Measurements from ENCODE around the gene ATXN1. TPM values are rescaled to one million over a fixed set of nuclear protein-coding genes. Genes with fewer than 3 reads are reported as not detected.

ATXN1 gene
- total RNA-seq, 1 experiment from 2014 or later = 27.0 TPM

GRCh38 chr6:16730738-16731477 lies 30.4 kb downstream of the ATXN1 start:
- Histone ChIP-seq H4K20me1 (ENCODE audit: low read length) (no peaks in the 10 kb centered on the region), H3K27me3 (ENCODE audit: low read length) (no peaks in the 10 kb centered on the region), H3K9me2 (replicated peaks; ENCODE audit: low read length) (no peaks in the 10 kb centered on the region), H3K36me3 (ENCODE audit: low read depth, low read length) (no peaks in the 10 kb centered on the region), H2AFZ (ENCODE audit: low read length) (no peak overlapping the region), H3F3A (ENCODE audit: low read length, unreplicated experiment) (no peaks in the 10 kb centered on the region), H3K4me2 (ENCODE audit: low read length) (peak overlapping the region; percentile 4), H3K4me3 (ENCODE audit: low read length) (no peak overlapping the region), H3K4me1 (ENCODE audit: insufficient read depth, low read length) (peaks cover 57% of the 10 kb centered on the region), H3K27ac (ENCODE audit: low read length) (no peak overlapping the region), H3K9me3 (ENCODE audit: low read length) (no peaks in the 10 kb centered on the region), H3K9ac (ENCODE audit: low read length) (no peak overlapping the region), H3K79me2 (ENCODE audit: low read length) (peaks cover 26% of the 10 kb centered on the region)
- TF ChIP-seq CTCF (conservative IDR thresholded peaks at IDR 0.05; ENCODE audit: low read depth, low read length) (no peak), EZH2 (IDR thresholded peaks at IDR 0.05; ENCODE audit: low read length, unreplicated experiment) (no peak), EZH2phosphoT487 (IDR thresholded peaks at IDR 0.05; ENCODE audit: borderline replicate concordance, low read length) (no peak)
- no TSS peak for BruUV-seq (replicated peaks)
- intact Hi-C loops (cut with micrococcal nuclease) = loop anchor here (2.0 kb wide), 1 partner anchor 20 kb away; no protein-coding TSS in a partner anchor
- ATAC-seq (no peak), DNase-seq (no peak)
- ChIA-PET CTCF (no interaction called here), POLR2A (ENCODE audit: unreplicated experiment) (interaction anchor here (0.6 kb wide), 1 partner anchor 13 kb away, joined by 6 read pairs; no protein-coding TSS in a partner anchor)

- BruUV-seq (replicated peaks) = no TSS peak
- no peaks in the 10 kb centered on the region for H3K36me3 ChIP-seq (ENCODE audit: low read depth, low read length)
Measured at GRCh38 chr6:16729744-16730143, 31.5 kb downstream of the ATXN1 start.

More at GRCh38 chr6:16729744-16730143, 31.5 kb downstream of the ATXN1 start:
- Histone ChIP-seq H3K9me2 (replicated peaks; ENCODE audit: low read length) (no peaks in the 10 kb centered on the region), H3K27me3 (ENCODE audit: low read length) (no peaks in the 10 kb centered on the region), H3K27ac (ENCODE audit: low read length) (peak overlapping the region; percentile 63), H3K4me2 (ENCODE audit: low read length) (peak overlapping the region; percentile 62), H3K9ac (ENCODE audit: low read length) (no peak overlapping the region), H3K9me3 (ENCODE audit: low read length) (no peaks in the 10 kb centered on the region), H3K79me2 (ENCODE audit: low read length) (peaks cover 28% of the 10 kb centered on the region), H4K20me1 (ENCODE audit: low read length) (no peaks in the 10 kb centered on the region), H3F3A (ENCODE audit: low read length, unreplicated experiment) (no peaks in the 10 kb centered on the region), H2AFZ (ENCODE audit: low read length) (no peak overlapping the region), H3K4me3 (ENCODE audit: low read length) (peak overlapping the region; percentile 11; the same call in 1 of the 2 replicates), H3K4me1 (ENCODE audit: insufficient read depth, low read length) (peaks cover 68% of the 10 kb centered on the region)
- ChIA-PET CTCF (interaction anchor here (0.6 to 1.0 kb wide), 2 partner anchors 34 to 1313 kb away, joined by 3 to 6 read pairs; no protein-coding TSS in a partner anchor), POLR2A (ENCODE audit: unreplicated experiment) (interaction anchor here (0.6 to 1.0 kb wide), 2 partner anchors 11 to 18 kb away, joined by 3 read pairs; no protein-coding TSS in a partner anchor)
- TF ChIP-seq CTCF (conservative IDR thresholded peaks at IDR 0.05; ENCODE audit: low read depth, low read length) (no peak), EZH2phosphoT487 (IDR thresholded peaks at IDR 0.05; ENCODE audit: borderline replicate concordance, low read length) (no peak), EZH2 (IDR thresholded peaks at IDR 0.05; ENCODE audit: low read length, unreplicated experiment) (no peak)
- intact Hi-C loops (cut with micrococcal nuclease) = loop anchor here (2.0 kb wide), 1 partner anchor 21 kb away; no protein-coding TSS in a partner anchor
- no peak for ATAC-seq
- DNase-seq = no peak

All from PC-3 (cell line).